ENCODE data around the gene ADCY2. TPM values are rescaled to one million over a fixed set of nuclear protein-coding genes. Genes with fewer than 3 reads are reported as not detected.

Gene ADCY2
- total RNA-seq, 1 donor from 2014 or later, result 4.6 TPM

GRCh38 chr5:7741415-7742065 is 345.6 kb downstream of the ADCY2 start:
- no peak for DNase-seq (ENCODE audit: low spot score)

DNA sequence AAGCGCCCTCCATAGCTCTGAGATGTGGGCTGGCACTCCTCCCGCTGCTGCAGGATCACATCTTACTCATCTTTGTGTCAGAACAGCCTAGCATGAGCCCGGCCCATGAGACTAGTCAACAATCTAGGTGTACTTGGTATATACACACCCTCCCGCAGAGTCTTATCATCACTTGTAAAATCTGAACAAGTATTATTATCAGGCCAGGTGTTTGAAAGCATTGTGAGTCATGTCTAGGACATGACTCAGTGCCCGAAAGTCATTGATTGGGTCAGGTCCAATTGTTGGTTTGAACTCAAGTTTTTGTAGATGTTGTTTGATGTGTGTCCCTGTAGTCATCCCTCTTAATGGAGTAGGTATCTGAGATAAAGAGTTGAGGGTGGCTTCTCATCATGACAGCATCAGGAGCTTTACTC is 346.3 kb downstream of the ADCY2 start:
- no peak for DNase-seq (ENCODE audit: low spot score)

DNA sequence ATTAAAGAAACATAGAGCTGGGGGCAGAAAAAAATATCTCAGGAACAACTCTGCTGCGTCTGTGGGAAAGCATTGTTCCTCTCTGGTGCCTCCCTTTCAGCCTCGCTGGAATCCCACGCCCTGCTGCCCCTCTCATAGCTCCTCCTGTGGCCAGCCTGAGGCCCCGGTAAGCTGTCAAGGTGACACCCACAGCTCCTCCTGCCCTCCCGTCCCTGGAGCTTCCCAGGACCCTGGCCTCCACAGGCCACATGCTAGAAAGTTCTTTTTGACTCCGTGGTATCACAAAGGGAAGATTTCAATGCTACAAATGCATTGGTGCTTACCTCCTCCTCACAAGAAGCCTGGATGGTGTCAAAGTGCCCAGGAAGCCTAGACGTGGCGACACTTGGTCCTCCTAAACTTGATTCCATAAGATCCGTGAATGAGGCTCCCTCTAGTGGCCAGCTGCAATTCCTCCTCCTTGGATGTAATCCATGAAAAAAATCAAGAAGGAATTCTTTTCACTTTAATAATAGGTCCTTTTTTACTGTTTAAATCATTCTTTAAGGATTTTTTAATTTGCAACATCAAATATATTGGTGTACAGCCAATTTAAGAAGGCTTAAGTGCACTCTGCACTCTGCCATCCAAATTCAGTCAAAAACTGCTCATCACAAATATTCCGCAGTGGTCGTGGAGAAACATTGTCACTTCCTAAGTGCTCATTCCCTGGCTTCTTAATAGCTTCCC is 350.1 kb downstream of the ADCY2 start:
- DNase-seq (ENCODE audit: low spot score), result peak; percentile 57

- no peak for DNase-seq (ENCODE audit: low spot score)
These were observed 351.8 kb downstream of the ADCY2 start for GRCh38 chr5:7747728-7748127.

DNA sequence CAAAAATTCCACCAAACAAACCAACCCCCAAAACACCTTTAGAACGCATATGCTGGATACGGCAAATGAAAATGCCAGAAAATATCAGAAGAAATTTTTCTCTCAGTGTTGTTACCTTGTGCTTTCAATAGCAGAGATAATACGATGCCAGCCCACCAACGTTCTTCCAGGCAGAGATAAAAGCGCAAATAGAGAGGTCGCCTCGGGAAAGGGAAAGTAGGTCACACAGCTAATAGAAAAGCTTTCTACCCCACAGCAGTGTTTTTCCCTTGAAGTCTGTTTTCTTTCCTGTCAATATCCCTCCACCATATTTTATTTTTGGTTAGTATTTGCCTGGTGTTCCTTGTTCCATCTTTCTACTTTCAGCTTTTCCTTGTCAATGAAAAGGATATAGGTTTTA is 353.7 kb downstream of the ADCY2 start:
- no peak for DNase-seq (ENCODE audit: low spot score)

DNA sequence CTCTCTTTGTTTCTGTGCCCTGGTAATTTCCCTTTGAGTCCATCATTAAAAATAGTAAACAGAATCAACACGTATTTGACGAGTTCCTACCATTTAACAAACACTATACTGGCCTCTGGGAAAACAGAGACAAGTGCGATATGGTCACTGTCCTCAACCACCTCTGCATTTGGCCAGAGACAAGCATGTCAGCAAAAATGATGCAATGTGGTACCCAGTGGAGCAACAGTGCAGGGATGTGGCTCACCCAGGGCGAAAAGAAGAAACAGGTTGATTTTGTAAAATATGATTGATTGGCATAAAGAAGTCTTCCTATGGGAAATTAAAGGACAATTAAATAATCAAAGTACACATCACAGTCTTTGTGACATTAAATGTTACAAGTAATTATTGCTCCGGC is 355.9 kb downstream of the ADCY2 start:
- DNase-seq (ENCODE audit: low spot score), result no peak

GRCh38 chr5:7753181-7753580 is 357.2 kb downstream of the ADCY2 start:
- no peak for DNase-seq (ENCODE audit: low spot score)

GRCh38 chr5:7753596-7753995 is 357.7 kb downstream of the ADCY2 start:
- DNase-seq (ENCODE audit: low spot score), result no peak

GRCh38 chr5:7754490-7754889 is 358.6 kb downstream of the ADCY2 start:
- DNase-seq (ENCODE audit: low spot score), result no peak

- DNase-seq (ENCODE audit: low spot score), result peak; percentile 25
These were observed 359.2 kb downstream of the ADCY2 start for GRCh38 chr5:7754997-7755596.

DNA sequence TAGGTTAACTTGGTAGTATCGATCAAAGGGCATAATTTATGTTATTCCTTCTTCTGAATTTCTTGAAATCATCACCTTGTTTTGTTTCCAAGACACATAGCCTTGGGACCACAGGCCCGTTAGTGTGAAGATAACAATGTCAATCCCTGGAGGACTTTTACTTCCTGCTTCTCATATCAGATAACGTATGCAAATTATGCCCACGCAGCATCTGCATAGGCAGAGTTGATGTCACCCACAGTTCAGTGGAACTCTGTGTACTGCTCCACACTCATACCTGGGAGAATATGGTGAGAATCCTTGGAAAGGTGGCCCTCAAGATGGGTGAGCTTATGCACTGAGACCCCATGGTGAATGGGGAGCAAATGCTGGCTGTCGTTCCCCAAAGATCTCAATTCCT is 360.0 kb downstream of the ADCY2 start:
- no peak for DNase-seq (ENCODE audit: low spot score)

DNA sequence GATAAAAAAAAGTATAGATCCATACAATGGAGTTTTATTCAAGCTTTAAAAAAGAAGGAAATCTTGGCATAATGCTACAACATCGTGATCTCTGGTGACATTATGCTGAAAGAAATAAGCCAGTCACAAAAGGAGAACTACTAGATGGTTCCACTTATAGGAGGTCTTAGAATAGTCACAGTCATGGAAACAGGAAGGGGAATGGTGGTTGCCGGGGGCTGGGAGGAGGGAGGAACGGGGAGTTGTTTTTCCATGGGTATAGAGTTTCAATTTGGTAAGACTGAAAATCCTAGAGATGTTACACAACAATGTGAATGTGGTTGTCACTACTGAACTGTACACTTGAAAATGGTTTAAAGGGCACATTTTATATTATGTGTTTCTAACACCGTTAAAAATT is 360.5 kb downstream of the ADCY2 start:
- DNase-seq (ENCODE audit: low spot score), result no peak

- no peak for DNase-seq (ENCODE audit: low spot score)
These were observed 363.4 kb downstream of the ADCY2 start for GRCh38 chr5:7759257-7759871.

DNA sequence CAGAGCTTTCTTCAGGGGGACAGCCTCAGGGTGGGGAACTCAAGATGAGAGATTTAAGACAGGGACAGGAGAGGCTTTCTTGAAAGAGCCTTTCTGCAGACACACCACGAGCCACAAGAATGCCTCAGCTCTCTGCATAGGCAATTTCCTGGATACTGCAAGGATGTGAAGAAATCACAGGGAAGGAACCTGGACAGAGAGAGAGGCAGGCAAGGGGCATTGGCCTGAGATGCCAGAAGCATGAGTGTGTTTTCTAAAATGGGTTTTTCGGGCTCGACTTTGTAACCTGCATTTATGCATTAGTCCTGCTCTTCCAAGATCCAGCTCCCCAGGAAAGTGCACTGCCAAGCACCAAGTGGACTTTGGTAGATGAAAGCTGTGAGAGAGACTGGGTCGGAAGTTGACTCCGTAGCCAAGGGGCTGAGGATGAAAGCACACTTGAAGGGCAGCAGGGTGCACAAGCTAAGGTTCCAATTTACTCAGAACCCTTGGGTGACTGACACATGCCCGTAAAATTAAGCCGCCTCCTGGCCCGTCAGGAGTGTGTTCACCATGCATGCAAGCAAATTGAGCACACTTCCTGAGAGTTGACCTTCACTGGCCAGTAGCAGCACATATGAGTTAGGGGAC is 364.1 kb downstream of the ADCY2 start:
- DNase-seq (ENCODE audit: low spot score), result no peak

- no peak for DNase-seq (ENCODE audit: low spot score)
These were observed 366.3 kb downstream of the ADCY2 start for GRCh38 chr5:7762267-7762666.

DNA sequence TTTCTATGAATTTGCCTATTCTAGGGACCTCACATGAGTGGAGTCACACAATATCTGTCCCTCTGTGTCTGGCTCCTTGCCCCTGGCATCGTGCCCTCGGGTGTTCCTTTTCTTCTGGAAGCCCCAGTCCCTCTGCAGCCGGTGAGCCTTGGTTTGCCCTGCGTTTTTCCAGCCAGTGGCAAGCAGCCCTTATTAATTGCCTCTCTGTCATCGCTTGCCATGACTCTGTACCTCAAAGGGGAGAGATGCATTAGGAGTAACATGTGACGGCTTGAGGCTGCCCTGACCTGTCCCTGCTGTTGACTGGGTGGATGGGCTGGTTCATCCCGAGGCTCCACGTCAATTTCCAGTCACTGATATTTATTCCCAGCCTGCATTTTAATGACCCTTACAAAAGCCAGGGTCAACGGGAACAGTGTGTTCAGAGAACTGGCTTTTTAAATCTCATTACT is 367.7 kb downstream of the ADCY2 start:
- DNase-seq (ENCODE audit: low spot score), result no peak

GRCh38 chr5:7764452-7764851 is 368.5 kb downstream of the ADCY2 start:
- no peak for DNase-seq (ENCODE audit: low spot score)

DNA sequence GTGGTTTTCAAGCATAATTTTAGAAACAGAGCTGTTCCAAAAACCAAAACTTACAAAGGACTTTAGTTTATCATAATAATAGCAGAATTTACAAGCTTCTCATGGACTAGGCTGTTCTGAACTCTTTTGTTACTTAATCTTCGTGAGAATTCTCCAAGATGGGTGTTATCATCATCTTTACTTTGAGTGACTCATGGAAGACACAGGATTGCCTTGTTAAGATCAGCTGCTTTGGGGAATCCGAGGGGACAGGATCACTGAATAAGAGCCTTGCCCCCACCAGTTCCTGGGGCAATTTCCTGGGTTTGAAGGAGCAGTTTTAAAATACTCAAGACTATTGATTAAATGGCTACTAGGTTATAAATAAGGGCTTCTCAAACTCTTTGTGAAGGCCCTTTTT is 374.5 kb downstream of the ADCY2 start:
- no peak for DNase-seq (ENCODE audit: low spot score)

- DNase-seq (ENCODE audit: low spot score), result no peak
These were observed 376.2 kb downstream of the ADCY2 start for GRCh38 chr5:7772141-7772540.

DNA sequence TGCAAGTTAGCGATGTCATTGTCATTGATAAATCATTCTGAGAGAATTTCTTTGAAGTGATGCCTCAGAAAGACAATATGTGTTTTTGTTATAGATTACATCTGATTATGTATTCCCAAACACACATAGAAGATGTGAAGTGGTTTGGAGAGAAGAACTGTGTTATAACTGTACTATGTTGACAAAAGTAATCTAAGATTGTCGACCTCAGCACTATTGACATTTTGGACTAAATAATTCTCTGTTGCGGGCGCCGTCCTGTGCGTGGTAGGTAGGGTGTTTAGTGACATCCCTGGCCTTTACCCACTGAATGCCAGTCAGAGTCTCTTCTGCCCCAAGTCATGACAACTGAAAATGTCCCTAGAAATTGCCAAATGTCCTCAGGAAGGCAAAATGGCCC is 377.2 kb downstream of the ADCY2 start:
- DNase-seq (ENCODE audit: low spot score), result no peak

- no peak for DNase-seq (ENCODE audit: low spot score)
These were observed 380.5 kb downstream of the ADCY2 start for GRCh38 chr5:7776442-7776841.

Measured in umbilical cord (tissue), 2 donors.